Breast epithelium (tissue), 3 donors: ENCODE measurements around the gene HSPBP1.

Experiments used
- POLR2A ChIP-seq: fragments of 450-650 bp; IDR thresholded peaks from one replicate; pipeline ENCODE4 v1.6.1; 2016; ENCODE audit warnings: antibody characterized with exemption, mild to moderate bottlenecking, moderate library complexity
- POLR2AphosphoS5 ChIP-seq, 3 donors: sonication (generic); formaldehyde crosslinking; IDR thresholded peaks; one replicate each; pipeline ENCODE4 v1.6.1; 2017; ENCODE audit warnings: antibody characterized with exemption in 3 of 3
- TF ChIP-seq, protein P1 (sequence below), 3 donors: fragments of 450-650 bp; IDR thresholded peaks; one replicate each; pipeline ENCODE4 v1.5.1; 2016 to 2017; ENCODE audit warnings: antibody characterized with exemption in 3 of 3, mild to moderate bottlenecking in 3 of 3, moderate library complexity in 3 of 3

DNA sequence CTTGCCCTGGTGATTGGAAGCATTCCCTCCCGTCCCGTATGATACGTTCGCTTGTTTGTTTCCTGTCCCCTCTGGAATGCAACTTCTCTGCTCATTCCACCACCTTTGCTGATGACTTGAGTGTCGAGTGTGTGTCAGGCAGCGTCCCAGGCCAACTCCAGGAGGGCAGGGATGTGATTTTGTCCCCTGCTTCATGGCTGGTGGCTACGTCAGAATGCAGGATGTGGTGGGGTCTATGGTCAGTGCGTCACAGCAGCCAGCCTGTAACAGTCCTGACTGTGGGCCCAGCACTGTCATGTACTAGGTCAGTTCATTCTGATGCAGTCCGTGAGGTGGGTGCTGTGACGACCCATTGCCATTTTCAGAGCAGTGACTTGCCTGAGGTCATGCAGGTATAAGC lies 20.1 kb upstream of the HSPBP1 start:
- TF ChIP-seq, protein P1, sequence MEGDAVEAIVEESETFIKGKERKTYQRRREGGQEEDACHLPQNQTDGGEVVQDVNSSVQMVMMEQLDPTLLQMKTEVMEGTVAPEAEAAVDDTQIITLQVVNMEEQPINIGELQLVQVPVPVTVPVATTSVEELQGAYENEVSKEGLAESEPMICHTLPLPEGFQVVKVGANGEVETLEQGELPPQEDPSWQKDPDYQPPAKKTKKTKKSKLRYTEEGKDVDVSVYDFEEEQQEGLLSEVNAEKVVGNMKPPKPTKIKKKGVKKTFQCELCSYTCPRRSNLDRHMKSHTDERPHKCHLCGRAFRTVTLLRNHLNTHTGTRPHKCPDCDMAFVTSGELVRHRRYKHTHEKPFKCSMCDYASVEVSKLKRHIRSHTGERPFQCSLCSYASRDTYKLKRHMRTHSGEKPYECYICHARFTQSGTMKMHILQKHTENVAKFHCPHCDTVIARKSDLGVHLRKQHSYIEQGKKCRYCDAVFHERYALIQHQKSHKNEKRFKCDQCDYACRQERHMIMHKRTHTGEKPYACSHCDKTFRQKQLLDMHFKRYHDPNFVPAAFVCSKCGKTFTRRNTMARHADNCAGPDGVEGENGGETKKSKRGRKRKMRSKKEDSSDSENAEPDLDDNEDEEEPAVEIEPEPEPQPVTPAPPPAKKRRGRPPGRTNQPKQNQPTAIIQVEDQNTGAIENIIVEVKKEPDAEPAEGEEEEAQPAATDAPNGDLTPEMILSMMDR (IDR thresholded peaks at IDR 0.05): no peak
- TF ChIP-seq POLR2A (no peak), POLR2AphosphoS5 (IDR thresholded peaks at IDR 0.05) (no peak)
